Keratinocyte (primary cell): ENCODE data around the gene RFX2. TPM values are rescaled to one million over a fixed set of nuclear protein-coding genes. Genes with fewer than 3 reads are reported as not detected.

Experiments used
- DNase-seq: peaks from one replicate; pipeline ENCODE4 v3.0.0-alpha.2; 2011; ENCODE audit warnings: low read depth, missing footprints, low spot score
- FAIRE-seq: peaks from 2 replicates; lab custom pipeline; 2011; peaks lifted over from hg19 to GRCh38; lab: Jason Lieb, UNC
- H2AFZ ChIP-seq: 2 replicates; pipeline ENCODE4 v1.6.0; 2012; ENCODE audit warnings: low read length, control low read depth, inconsistent platforms; ENCODE audit not compliant: control insufficient read depth
- H3K27ac ChIP-seq: 2 replicates; pipeline ENCODE4 v1.5.1; 2011; ENCODE audit warnings: low read length; ENCODE audit not compliant: control insufficient read depth, insufficient read depth
- H3K27me3 ChIP-seq: 3 replicates; pipeline ENCODE4 v1.6.0; 2011; ENCODE audit warnings: low read length; ENCODE audit not compliant: control insufficient read depth, insufficient read depth; ENCODE audit errors: extremely low read depth
- H3K36me3 ChIP-seq, 2 experiments: 2 replicates in 1 of 2; 3 replicates in 1 of 2; pipeline ENCODE4 v1.5.1; 2011; ENCODE audit warnings: low read length in 2 of 2, mild to moderate bottlenecking in 1 of 2; ENCODE audit not compliant: control insufficient read depth in 2 of 2, insufficient read depth in 2 of 2; ENCODE audit errors: extremely low read depth in 1 of 2
- H3K4me1 ChIP-seq: 3 replicates; pipeline ENCODE4 v1.5.1; 2011; ENCODE audit warnings: low read length; ENCODE audit not compliant: control insufficient read depth, insufficient read depth; ENCODE audit errors: extremely low read depth
- H3K4me2 ChIP-seq: 3 replicates; pipeline ENCODE4 v1.6.0; 2011; ENCODE audit warnings: low read depth, low read length; ENCODE audit not compliant: control insufficient read depth, insufficient read depth; ENCODE audit errors: extremely low read depth
- H3K4me3 ChIP-seq, 3 experiments: fragments of 200-600 bp in 1 of 3; sonication (generic) in 1 of 3; 2 replicates in 2 of 3; 3 replicates in 1 of 3; pipeline ENCODE4 v1.5.1; 2011 to 2016; ENCODE audit warnings: low read length in 3 of 3, mild to moderate bottlenecking in 3 of 3, control low read depth in 2 of 3, inconsistent platforms in 1 of 3, low read depth in 1 of 3, mixed read lengths in 1 of 3, mixed run types in 1 of 3, moderate library complexity in 1 of 3; ENCODE audit not compliant: control insufficient read depth in 2 of 3, insufficient read depth in 2 of 3; ENCODE audit errors: extremely low read depth in 1 of 3
- H3K79me2 ChIP-seq: 2 replicates; pipeline ENCODE4 v1.6.0; 2012; ENCODE audit warnings: low read length; ENCODE audit not compliant: control insufficient read depth, insufficient read depth
- H3K9ac ChIP-seq: 3 replicates; pipeline ENCODE4 v1.6.0; 2011; ENCODE audit warnings: low read length; ENCODE audit not compliant: control insufficient read depth, insufficient read depth; ENCODE audit errors: extremely low read depth
- H3K9me1 ChIP-seq: 3 replicates; pipeline ENCODE4 v1.6.0; 2011; ENCODE audit warnings: low read length; ENCODE audit not compliant: control insufficient read depth, insufficient read depth; ENCODE audit errors: extremely low read depth
- H3K9me3 ChIP-seq: 2 replicates; pipeline ENCODE4 v1.5.1; 2012; ENCODE audit warnings: low read depth, low read length; ENCODE audit not compliant: control insufficient read depth
- H4K20me1 ChIP-seq: 3 replicates; pipeline ENCODE4 v1.6.0; 2011; ENCODE audit warnings: low read length; ENCODE audit not compliant: control insufficient read depth, insufficient read depth; ENCODE audit errors: extremely low read depth
- EZH2 ChIP-seq: IDR thresholded peaks from one replicate; pipeline ENCODE4 v1.6.1; 2012; ENCODE audit warnings: inconsistent platforms, mild to moderate bottlenecking, low read length, moderate library complexity
- dilution Hi-C: fragments of 300-500 bp; cut with MboI; formaldehyde crosslinking; loops from one replicate; pipeline ENCODE4 v1.7.0; 2020; ENCODE audit warnings: low sequenced_read_pairs; ENCODE audit not compliant: extremely low pct_ligation_motif_present
- polyA plus RNA-seq, 5 experiments: library from polyadenylated mRNA; depleted of rRNA in 3 of 5; stranded (reverse) in 3 of 5; stranded (forward) in 1 of 5; unstranded in 1 of 5; fragments of >200 nt; gene quantifications; 1 replicate in 1 of 5; 2 replicates in 3 of 5; 3 replicates in 1 of 5; pipeline versions ENCODE4 v1.2.1 to v1.2.3, GENCODE V29; 2011 to 2012; ENCODE audit warnings: missing spikeins in 2 of 5, low read depth in 1 of 5, low replicate concordance in 1 of 5
- TF ChIP-seq, protein P1 (sequence below), 3 experiments: IDR thresholded peaks in 1 of 3; conservative IDR thresholded peaks in 1 of 3; optimal IDR thresholded peaks in 1 of 3; 2 replicates in 2 of 3; 3 replicates in 1 of 3; pipeline versions ENCODE3 to v1.5.1; 2011; ENCODE audit warnings: low read length in 3 of 3, mild to moderate bottlenecking in 3 of 3, moderate library complexity in 2 of 3, control low read depth in 1 of 3, inconsistent platforms in 1 of 3; ENCODE audit not compliant: insufficient read depth in 2 of 3; ENCODE audit errors: extremely low read depth in 1 of 3

Gene RFX2
- polyA plus RNA-seq, 1 donor (not counting 4 experiments of a cell fraction or from before 2014, with no cell fraction given) = 5.8 TPM

DNA sequence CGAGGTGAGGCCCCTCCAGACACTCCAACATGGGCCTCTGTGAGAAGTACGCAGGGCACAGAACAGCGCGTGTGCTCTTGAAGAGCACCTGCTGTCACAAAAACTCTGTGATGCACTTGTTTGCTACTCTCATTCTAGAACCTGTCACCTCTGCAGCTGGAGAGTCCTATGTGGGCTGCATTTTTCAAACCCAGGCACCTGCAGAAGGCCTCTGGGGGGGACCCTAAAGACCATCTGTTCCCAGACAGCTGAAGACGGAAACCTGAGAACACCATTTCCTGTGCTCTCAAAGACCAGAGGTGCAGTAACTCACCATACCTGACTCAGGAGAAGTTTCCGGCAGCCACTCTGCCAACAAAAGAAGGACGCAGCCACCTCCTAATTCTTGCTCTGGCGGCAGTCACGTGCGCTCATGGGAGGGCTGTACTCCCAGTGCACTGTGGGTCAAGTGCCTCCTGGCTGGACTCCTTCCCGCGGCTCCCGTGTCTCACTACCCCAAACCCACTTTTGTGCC, 160.5 kb downstream of the RFX2 start:
- Histone ChIP-seq H3K9me1 (peaks cover 3% of the 10 kb centered on the region), H3K36me3 (peaks cover 6 to 10% of the 10 kb centered on the region in 2 experiments), H3K4me3 (no peak overlapping the region), H3K4me1 (peaks cover 3% of the 10 kb centered on the region), H3K27ac (no peak overlapping the region), H3K79me2 (peaks cover 77% of the 10 kb centered on the region), H3K9ac (no peak overlapping the region), H3K4me2 (no peak overlapping the region), H4K20me1 (peaks cover 20% of the 10 kb centered on the region), H3K9me3 (no peaks in the 10 kb centered on the region), H3K27me3 (no peaks in the 10 kb centered on the region), H2AFZ (no peak overlapping the region)
- TF ChIP-seq EZH2 = no peak
- TF ChIP-seq, protein P1, sequence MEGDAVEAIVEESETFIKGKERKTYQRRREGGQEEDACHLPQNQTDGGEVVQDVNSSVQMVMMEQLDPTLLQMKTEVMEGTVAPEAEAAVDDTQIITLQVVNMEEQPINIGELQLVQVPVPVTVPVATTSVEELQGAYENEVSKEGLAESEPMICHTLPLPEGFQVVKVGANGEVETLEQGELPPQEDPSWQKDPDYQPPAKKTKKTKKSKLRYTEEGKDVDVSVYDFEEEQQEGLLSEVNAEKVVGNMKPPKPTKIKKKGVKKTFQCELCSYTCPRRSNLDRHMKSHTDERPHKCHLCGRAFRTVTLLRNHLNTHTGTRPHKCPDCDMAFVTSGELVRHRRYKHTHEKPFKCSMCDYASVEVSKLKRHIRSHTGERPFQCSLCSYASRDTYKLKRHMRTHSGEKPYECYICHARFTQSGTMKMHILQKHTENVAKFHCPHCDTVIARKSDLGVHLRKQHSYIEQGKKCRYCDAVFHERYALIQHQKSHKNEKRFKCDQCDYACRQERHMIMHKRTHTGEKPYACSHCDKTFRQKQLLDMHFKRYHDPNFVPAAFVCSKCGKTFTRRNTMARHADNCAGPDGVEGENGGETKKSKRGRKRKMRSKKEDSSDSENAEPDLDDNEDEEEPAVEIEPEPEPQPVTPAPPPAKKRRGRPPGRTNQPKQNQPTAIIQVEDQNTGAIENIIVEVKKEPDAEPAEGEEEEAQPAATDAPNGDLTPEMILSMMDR (optimal IDR thresholded peaks at IDR 0.05 in 1 of 3, IDR thresholded peaks at IDR 0.05 in 1 of 3, conservative IDR thresholded peaks at IDR 0.05 in 1 of 3; ENCODE audit: extremely low read depth in 1 of 3, insufficient read depth in 2 of 3, low read length in 3 of 3) = no peak
- DNase-seq (no peak), FAIRE-seq (no peak)
- dilution Hi-C loops = no loop called here

GRCh38 chr19:5948752-5949564, 161.3 kb downstream of the RFX2 start:
- Histone ChIP-seq H3K4me3 (no peak overlapping the region), H3K9ac (no peak overlapping the region), H3K79me2 (peaks cover 73% of the 10 kb centered on the region), H3K9me1 (peaks cover 3% of the 10 kb centered on the region), H3K9me3 (no peaks in the 10 kb centered on the region), H3K27me3 (no peaks in the 10 kb centered on the region), H3K27ac (no peak overlapping the region), H3K4me1 (peaks cover 3% of the 10 kb centered on the region), H4K20me1 (peaks cover 17% of the 10 kb centered on the region), H3K36me3 (peaks cover 6 to 10% of the 10 kb centered on the region in 2 experiments), H2AFZ (no peak overlapping the region), H3K4me2 (no peak overlapping the region)
- dilution Hi-C loops = no loop called here
- no peak for FAIRE-seq
- TF ChIP-seq, protein P1 (optimal IDR thresholded peaks at IDR 0.05 in 1 of 3, IDR thresholded peaks at IDR 0.05 in 1 of 3, conservative IDR thresholded peaks at IDR 0.05 in 1 of 3; ENCODE audit: extremely low read depth in 1 of 3, insufficient read depth in 2 of 3, low read length in 3 of 3) = no peak
- TF ChIP-seq EZH2 = no peak
- no peak for DNase-seq
